Measurements from ENCODE around the gene CALN1. TPM values are rescaled to one million over a fixed set of nuclear protein-coding genes. Genes with fewer than 3 reads are reported as not detected.

CALN1 gene
- polyA plus RNA-seq, 1 donor from 2014 or later, result 7.8 TPM

DNA sequence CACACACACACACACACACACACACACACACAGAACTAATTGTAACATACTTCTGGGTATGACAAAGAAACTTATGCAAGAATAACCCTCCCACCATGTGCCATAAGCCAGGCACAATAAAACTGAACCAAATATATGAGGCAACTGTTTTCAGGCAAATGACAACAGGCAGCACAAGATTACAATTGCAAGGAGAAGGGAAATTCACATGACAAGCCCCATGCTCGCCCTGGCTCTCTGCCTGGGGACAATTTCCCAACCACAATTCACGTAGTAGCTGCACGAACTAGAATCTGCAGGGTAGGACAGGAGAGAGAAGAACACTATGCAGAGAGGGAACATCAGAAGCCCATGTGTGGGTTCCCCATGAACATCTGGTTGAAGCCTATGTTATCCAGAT lies 143.3 kb downstream of the CALN1 start:
- H3K9ac ChIP-seq (ENCODE audit: low read length), result no peak overlapping the region
- H3K27ac ChIP-seq (ENCODE audit: low read length), result no peak overlapping the region
- no peak overlapping the region for H3K4me2 ChIP-seq (ENCODE audit: low read length)
- no peaks in the 10 kb centered on the region for H3K27me3 ChIP-seq (ENCODE audit: insufficient read depth, low read depth, low read length)
- no peaks in the 10 kb centered on the region for H3K9me2 ChIP-seq (ENCODE audit: insufficient read depth, low read length)
- H3F3A ChIP-seq (ENCODE audit: insufficient read depth, low read length, poor library complexity, severe bottlenecking), result no peaks in the 10 kb centered on the region
- no peaks in the 10 kb centered on the region for H4K20me1 ChIP-seq (ENCODE audit: insufficient read depth)
- H3K9me3 ChIP-seq (ENCODE audit: low read length), result peaks cover 2% of the 10 kb centered on the region
- TF ChIP-seq EP300 (conservative IDR thresholded peaks at IDR 0.05; ENCODE audit: poor library complexity, severe bottlenecking) (no peak), EZH2 (IDR thresholded peaks at IDR 0.05; ENCODE audit: borderline replicate concordance, insufficient read depth, low read length, poor library complexity, severe bottlenecking) (no peak), RAD21 (conservative IDR thresholded peaks at IDR 0.05) (no peak), TAF1 (IDR thresholded peaks at IDR 0.05; ENCODE audit: low read depth) (no peak), SMC3 (conservative IDR thresholded peaks at IDR 0.05; ENCODE audit: poor library complexity) (no peak), CTCF (IDR thresholded peaks at IDR 0.05; ENCODE audit: poor library complexity, severe bottlenecking) (no peak)
- TF ChIP-seq, protein P1, sequence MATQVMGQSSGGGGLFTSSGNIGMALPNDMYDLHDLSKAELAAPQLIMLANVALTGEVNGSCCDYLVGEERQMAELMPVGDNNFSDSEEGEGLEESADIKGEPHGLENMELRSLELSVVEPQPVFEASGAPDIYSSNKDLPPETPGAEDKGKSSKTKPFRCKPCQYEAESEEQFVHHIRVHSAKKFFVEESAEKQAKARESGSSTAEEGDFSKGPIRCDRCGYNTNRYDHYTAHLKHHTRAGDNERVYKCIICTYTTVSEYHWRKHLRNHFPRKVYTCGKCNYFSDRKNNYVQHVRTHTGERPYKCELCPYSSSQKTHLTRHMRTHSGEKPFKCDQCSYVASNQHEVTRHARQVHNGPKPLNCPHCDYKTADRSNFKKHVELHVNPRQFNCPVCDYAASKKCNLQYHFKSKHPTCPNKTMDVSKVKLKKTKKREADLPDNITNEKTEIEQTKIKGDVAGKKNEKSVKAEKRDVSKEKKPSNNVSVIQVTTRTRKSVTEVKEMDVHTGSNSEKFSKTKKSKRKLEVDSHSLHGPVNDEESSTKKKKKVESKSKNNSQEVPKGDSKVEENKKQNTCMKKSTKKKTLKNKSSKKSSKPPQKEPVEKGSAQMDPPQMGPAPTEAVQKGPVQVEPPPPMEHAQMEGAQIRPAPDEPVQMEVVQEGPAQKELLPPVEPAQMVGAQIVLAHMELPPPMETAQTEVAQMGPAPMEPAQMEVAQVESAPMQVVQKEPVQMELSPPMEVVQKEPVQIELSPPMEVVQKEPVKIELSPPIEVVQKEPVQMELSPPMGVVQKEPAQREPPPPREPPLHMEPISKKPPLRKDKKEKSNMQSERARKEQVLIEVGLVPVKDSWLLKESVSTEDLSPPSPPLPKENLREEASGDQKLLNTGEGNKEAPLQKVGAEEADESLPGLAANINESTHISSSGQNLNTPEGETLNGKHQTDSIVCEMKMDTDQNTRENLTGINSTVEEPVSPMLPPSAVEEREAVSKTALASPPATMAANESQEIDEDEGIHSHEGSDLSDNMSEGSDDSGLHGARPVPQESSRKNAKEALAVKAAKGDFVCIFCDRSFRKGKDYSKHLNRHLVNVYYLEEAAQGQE (IDR thresholded peaks at IDR 0.05; ENCODE audit: borderline replicate concordance), result no peak
- no peaks in the 10 kb centered on the region for H3K79me2 ChIP-seq (replicated peaks; ENCODE audit: insufficient read depth, low read length)
- H2AFZ ChIP-seq (ENCODE audit: low read depth, low read length), result no peak overlapping the region
- no peak overlapping the region for H3K4me3 ChIP-seq (ENCODE audit: low read length)
- H3K36me3 ChIP-seq (ENCODE audit: insufficient read depth, low read length), result no peaks in the 10 kb centered on the region

DNA sequence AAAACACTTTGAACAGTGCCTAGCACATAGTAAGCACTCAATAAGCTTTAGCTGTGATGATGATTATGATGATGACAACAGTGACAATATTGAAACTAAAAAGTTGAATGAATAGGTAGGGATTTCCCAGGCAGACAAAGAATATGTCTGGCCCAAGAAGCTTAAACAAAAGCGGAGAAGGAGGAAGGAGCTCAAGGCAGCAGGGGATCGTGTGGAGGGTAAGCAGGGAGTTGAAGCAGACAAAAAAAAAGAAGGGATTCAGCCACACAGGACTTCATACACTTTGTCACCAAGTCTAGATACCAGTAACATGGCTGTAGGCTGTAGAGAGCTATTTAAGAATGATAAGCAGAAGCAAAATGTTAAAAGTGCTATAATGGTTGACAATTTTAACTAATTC lies 144.0 kb downstream of the CALN1 start:
- Histone ChIP-seq H3K79me2 (replicated peaks; ENCODE audit: insufficient read depth, low read length) (no peaks in the 10 kb centered on the region), H3K9me2 (ENCODE audit: insufficient read depth, low read length) (no peaks in the 10 kb centered on the region), H3F3A (ENCODE audit: insufficient read depth, low read length, poor library complexity, severe bottlenecking) (no peaks in the 10 kb centered on the region), H2AFZ (ENCODE audit: low read depth, low read length) (no peak overlapping the region), H3K27me3 (ENCODE audit: insufficient read depth, low read depth, low read length) (no peaks in the 10 kb centered on the region), H4K20me1 (ENCODE audit: insufficient read depth) (no peaks in the 10 kb centered on the region), H3K9ac (ENCODE audit: low read length) (no peak overlapping the region), H3K4me3 (ENCODE audit: low read length) (no peak overlapping the region), H3K36me3 (ENCODE audit: insufficient read depth, low read length) (no peaks in the 10 kb centered on the region), H3K27ac (ENCODE audit: low read length) (no peak overlapping the region), H3K9me3 (ENCODE audit: low read length) (peaks cover 2% of the 10 kb centered on the region), H3K4me2 (ENCODE audit: low read length) (no peak overlapping the region)
- TF ChIP-seq EP300 (conservative IDR thresholded peaks at IDR 0.05; ENCODE audit: poor library complexity, severe bottlenecking), result no peak
- TF ChIP-seq, protein P1 (IDR thresholded peaks at IDR 0.05; ENCODE audit: borderline replicate concordance), result no peak
- TF ChIP-seq CTCF (IDR thresholded peaks at IDR 0.05; ENCODE audit: poor library complexity, severe bottlenecking), result no peak
- TF ChIP-seq SMC3 (conservative IDR thresholded peaks at IDR 0.05; ENCODE audit: poor library complexity), result no peak
- no peak for TF ChIP-seq EZH2 (IDR thresholded peaks at IDR 0.05; ENCODE audit: borderline replicate concordance, insufficient read depth, low read length, poor library complexity, severe bottlenecking)
- TF ChIP-seq TAF1 (IDR thresholded peaks at IDR 0.05; ENCODE audit: low read depth), result no peak
- TF ChIP-seq MXI1 (conservative IDR thresholded peaks at IDR 0.05; ENCODE audit: poor library complexity, severe bottlenecking), result no peak
- TF ChIP-seq RAD21 (conservative IDR thresholded peaks at IDR 0.05), result no peak
- no peak for TF ChIP-seq POLR2AphosphoS5 (IDR thresholded peaks at IDR 0.05)

All from neural cell (in vitro differentiated cells).